ENCODE results near the gene TEX19.
"Not testable (repeated sequence)": the region's sequence is repeated elsewhere in the genome, so short reads cannot be mapped to it uniquely, and the experiment has no call there.

TEX19 gene

GRCh38 chr17:82411396-82412053 lies 52.5 kb downstream of the TEX19 start:
- TF ChIP-seq CTCF (IDR thresholded peaks at IDR 0.05; ENCODE audit: low read depth, low read length, missing control alignments): no peak
- Histone ChIP-seq H3K36me3 (replicated peaks) (no peaks in the 10 kb centered on the region), H3K4me3 (ENCODE audit: low read depth, low read length) (no peak overlapping the region), H3K27ac (no peak overlapping the region), H3K27me3 (replicated peaks) (no peaks in the 10 kb centered on the region)
- DNase-seq: no peak
- in situ Hi-C loops (cut with HindIII; ENCODE audit: low pct_ligation_motif_present, low sequenced_read_pairs): loop anchor here (10.0 kb wide), 1 partner anchor 67 kb away; no protein-coding TSS in a partner anchor

- H3K4me3 ChIP-seq (ENCODE audit: low read depth, low read length); H3K27me3 ChIP-seq (replicated peaks); DNase-seq; H3K27ac ChIP-seq; H3K36me3 ChIP-seq (replicated peaks): not testable (repeated sequence)
- in situ Hi-C loops (cut with HindIII; ENCODE audit: low pct_ligation_motif_present, low sequenced_read_pairs): loop anchor here (10.0 kb wide), 1 partner anchor 67 kb away; no protein-coding TSS in a partner anchor
Measured at GRCh38 chr17:82412081-82412480, 53.0 kb downstream of the TEX19 start.

- no peaks in the 10 kb centered on the region for H3K27me3 ChIP-seq (replicated peaks)
- in situ Hi-C loops (cut with HindIII; ENCODE audit: low pct_ligation_motif_present, low sequenced_read_pairs): loop anchor here (10.0 kb wide), 1 partner anchor 68 kb away; no protein-coding TSS in a partner anchor
- DNase-seq: no peak
- no peaks in the 10 kb centered on the region for H3K36me3 ChIP-seq (replicated peaks)
- TF ChIP-seq CTCF (IDR thresholded peaks at IDR 0.05; ENCODE audit: low read depth, low read length, missing control alignments): no peak
- H3K4me3 ChIP-seq (ENCODE audit: low read depth, low read length): no peak overlapping the region
- no peak overlapping the region for H3K27ac ChIP-seq
Measured at GRCh38 chr17:82412535-82413520, 53.8 kb downstream of the TEX19 start.

Measured in brain microvascular endothelial cell (primary cell).